GM23248 (cell line): ENCODE results near the gene SH3TC2. TPM values are rescaled to one million over a fixed set of nuclear protein-coding genes. Genes with fewer than 3 reads are reported as not detected.

Experiments used
- DNase-seq: peaks from one replicate; pipeline ENCODE4 v3.0.0-alpha.2; 2015
- H2AFZ ChIP-seq: fragments of 200-600 bp; sonication (generic); 2 replicates; pipeline ENCODE4 v1.6.1; 2016; ENCODE audit warnings: antibody characterized with exemption
- H3F3A ChIP-seq: fragments of 200-600 bp; sonication (generic); 2 replicates; pipeline ENCODE4 v1.6.1; 2016; ENCODE audit warnings: mild to moderate bottlenecking, antibody characterized with exemption, mixed run types; ENCODE audit not compliant: insufficient read depth
- H3K27ac ChIP-seq: fragments of 200-600 bp; sonication (generic); 2 replicates; pipeline ENCODE4 v1.5.1; 2016; ENCODE audit warnings: mild to moderate bottlenecking
- H3K27me3 ChIP-seq: fragments of 200-600 bp; sonication (generic); replicated peaks from 2 replicates; pipeline ENCODE4 v1.6.1; 2016; ENCODE audit warnings: mild to moderate bottlenecking; ENCODE audit not compliant: insufficient read depth
- H3K36me3 ChIP-seq: fragments of 200-600 bp; sonication (generic); 2 replicates; pipeline ENCODE4 v1.6.1; 2016; ENCODE audit warnings: low read depth, mild to moderate bottlenecking
- H3K4me1 ChIP-seq: fragments of 200-600 bp; sonication (generic); 2 replicates; pipeline ENCODE4 v1.6.1; 2016; ENCODE audit warnings: mild to moderate bottlenecking; ENCODE audit not compliant: insufficient read depth
- H3K4me2 ChIP-seq: fragments of 200-600 bp; sonication (generic); one replicate; pipeline ENCODE4 v1.6.1; 2016; ENCODE audit warnings: mild to moderate bottlenecking; ENCODE audit not compliant: unreplicated experiment
- H3K4me3 ChIP-seq: fragments of 200-600 bp; sonication (generic); 2 replicates; pipeline ENCODE4 v1.5.1; 2016; ENCODE audit warnings: mild to moderate bottlenecking
- H3K79me2 ChIP-seq: fragments of 200-600 bp; sonication (generic); 2 replicates; pipeline ENCODE4 v1.6.1; 2016; ENCODE audit warnings: mild to moderate bottlenecking; ENCODE audit not compliant: insufficient read depth
- H3K9ac ChIP-seq: fragments of 200-600 bp; sonication (generic); 2 replicates; pipeline ENCODE4 v1.6.1; 2016; ENCODE audit warnings: mild to moderate bottlenecking
- H3K9me2 ChIP-seq: fragments of 200-600 bp; sonication (generic); 2 replicates; pipeline ENCODE4 v1.6.1; 2016; ENCODE audit warnings: mixed run types, mild to moderate bottlenecking, moderate library complexity; ENCODE audit not compliant: insufficient read depth
- H3K9me3 ChIP-seq: fragments of 200-600 bp; sonication (generic); one replicate; pipeline ENCODE4 v1.6.1; 2017; ENCODE audit warnings: low read depth
- H4K20me1 ChIP-seq: fragments of 200-600 bp; sonication (generic); 2 replicates; pipeline ENCODE4 v1.6.0; 2016; ENCODE audit not compliant: insufficient read depth
- EZH2 ChIP-seq: fragments of 200-600 bp; sonication (generic); IDR thresholded peaks from 2 replicates; pipeline ENCODE4 v1.6.1; 2018; ENCODE audit warnings: antibody characterized with exemption, mild to moderate bottlenecking; ENCODE audit not compliant: insufficient read depth, poor library complexity, severe bottlenecking
- EZH2phosphoT487 ChIP-seq: fragments of 200-600 bp; sonication (generic); IDR thresholded peaks from 2 replicates; pipeline ENCODE4 v1.6.1; 2018; ENCODE audit warnings: antibody characterized with exemption, moderate library complexity, mild to moderate bottlenecking, low read depth; ENCODE audit not compliant: insufficient read depth
- WGBS, 2 experiments: methylation state at CpG; one replicate each; pipeline ENCODE4 v1.1.6; 2015 to 2017; ENCODE audit warnings: low lambda C conversion rate in 2 of 2, low coverage in 1 of 2; ENCODE audit errors: missing lambda C conversion rate in 2 of 2; 5-methylcytosine and 5-hydroxymethylcytosine counted together
- in situ Hi-C: fragments of 300-500 bp; cut with MboI; formaldehyde crosslinking; loops from 2 replicates; pipeline ENCODE4 v1.15.0; 2020
- polyA plus RNA-seq: library from polyadenylated mRNA; unstranded; fragments of >200 nt; fragmentation: Nextera tagmentation; extraction: Ambion mirVana; gene quantifications from 2 replicates; pipeline ENCODE4 v1.2.1, GENCODE V29; 2016
- total RNA-seq: library from RNA; depleted of rRNA; stranded (reverse); fragments of >200 nt; shearing (Covaris generic); gene quantifications from 2 replicates; pipeline ENCODE4 v1.2.3, GENCODE V29; 2014

The SH3TC2 gene
- total and polyA plus RNA-seq, 2 experiments from 2014 or later = 0.88 to 1.1 TPM

DNA sequence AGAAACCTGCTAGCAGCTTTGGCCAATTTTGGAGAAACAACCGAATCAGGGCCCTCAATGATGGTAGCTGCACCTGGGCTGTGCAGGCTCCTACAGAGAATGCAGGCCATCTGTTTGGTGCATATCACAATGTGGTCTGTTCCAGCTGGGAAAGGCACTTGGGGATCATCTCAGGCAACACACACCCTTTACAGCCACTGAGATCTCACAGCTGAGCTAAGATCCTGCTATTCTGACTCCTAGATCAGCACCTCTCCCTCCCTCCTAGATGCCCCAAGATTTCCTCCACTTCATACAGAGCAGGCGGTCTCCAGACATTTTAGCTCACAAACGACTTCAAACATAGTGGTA lies 100.7 kb downstream of the SH3TC2 start:
- no peak overlapping the region for H3K4me2 ChIP-seq
- H3K79me2 ChIP-seq = no peaks in the 10 kb centered on the region
- 80 to 87% methylated on average over 3 of the region's 3 CpGs for WGBS, 2 experiments
- DNase-seq = no peak
- H2AFZ ChIP-seq = no peak overlapping the region
- no peaks in the 10 kb centered on the region for H3K9me2 ChIP-seq
- H3K9ac ChIP-seq = no peak overlapping the region
- no peak overlapping the region for H3K27ac ChIP-seq
- TF ChIP-seq EZH2 (no peak), EZH2phosphoT487 (no peak)
- H3F3A ChIP-seq = peaks cover 4% of the 10 kb centered on the region; the same call in 1 of the 2 replicates
- no peaks in the 10 kb centered on the region for H3K36me3 ChIP-seq
- peaks cover 20% of the 10 kb centered on the region for H3K4me1 ChIP-seq
- no peaks in the 10 kb centered on the region; the same call in 1 of the 2 replicates for H3K27me3 ChIP-seq
- no peaks in the 10 kb centered on the region for H3K9me3 ChIP-seq
- no peak overlapping the region for H3K4me3 ChIP-seq
- no peaks in the 10 kb centered on the region for H4K20me1 ChIP-seq
- in situ Hi-C loops = no loop called here

DNA sequence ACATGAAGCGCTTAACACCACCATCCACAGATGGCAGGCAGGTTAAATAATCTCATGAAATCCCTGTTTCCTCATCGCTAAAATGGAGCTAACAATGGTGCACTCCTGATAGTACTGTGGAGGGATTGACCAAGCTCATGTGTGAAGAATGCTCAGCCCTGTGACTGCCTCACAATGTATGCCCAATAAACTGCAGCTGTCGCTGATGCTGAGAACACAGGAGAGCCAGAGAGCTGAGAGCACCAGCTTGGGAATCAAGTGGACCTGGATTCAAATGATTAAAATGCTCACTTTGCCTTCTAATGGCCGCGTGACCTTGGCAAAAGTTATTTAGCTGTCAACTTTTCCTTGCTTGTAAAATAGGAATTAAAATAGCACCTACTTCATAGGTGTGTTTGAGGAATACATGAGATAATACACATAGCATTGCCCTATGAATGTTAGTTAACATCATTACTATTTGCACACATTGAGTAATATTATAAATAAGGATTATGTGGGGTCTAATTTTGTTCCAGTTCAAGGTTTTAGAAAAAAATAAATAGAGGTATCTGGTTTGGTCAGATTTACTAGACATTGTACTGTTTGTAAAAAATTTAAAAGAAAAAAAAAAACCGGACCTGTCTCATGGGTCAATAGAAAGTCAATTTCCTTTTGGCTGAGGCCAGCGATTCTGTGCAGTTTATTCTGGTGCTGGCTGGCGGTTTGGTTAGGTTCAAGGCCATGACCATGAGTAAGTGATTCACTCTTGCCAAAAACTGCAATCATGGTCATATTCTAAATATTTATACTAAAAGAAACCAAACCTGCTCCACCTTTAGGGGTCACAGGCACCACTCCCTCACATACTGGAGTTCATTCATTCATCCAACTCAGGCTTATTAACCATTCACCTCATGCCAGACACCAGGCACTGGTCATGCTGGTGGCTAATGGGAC lies 101.3 kb downstream of the SH3TC2 start:
- in situ Hi-C loops = no loop called here
- Histone ChIP-seq H3K4me3 (no peak overlapping the region), H3K27ac (no peak overlapping the region), H3K79me2 (no peaks in the 10 kb centered on the region), H3K9me3 (no peaks in the 10 kb centered on the region), H3K9ac (no peak overlapping the region), H4K20me1 (no peaks in the 10 kb centered on the region), H3K4me1 (peaks cover 14% of the 10 kb centered on the region), H3K9me2 (no peaks in the 10 kb centered on the region), H3K27me3 (no peaks in the 10 kb centered on the region; the same call in 1 of the 2 replicates), H3K4me2 (no peak overlapping the region), H2AFZ (no peak overlapping the region), H3F3A (peaks cover 4% of the 10 kb centered on the region; the same call in 1 of the 2 replicates), H3K36me3 (no peaks in the 10 kb centered on the region)
- TF ChIP-seq EZH2 (no peak), EZH2phosphoT487 (no peak)
- 98 to 99% methylated on average over 8 of the region's 8 CpGs for WGBS, 2 experiments
- peak; percentile 13 for DNase-seq

DNA sequence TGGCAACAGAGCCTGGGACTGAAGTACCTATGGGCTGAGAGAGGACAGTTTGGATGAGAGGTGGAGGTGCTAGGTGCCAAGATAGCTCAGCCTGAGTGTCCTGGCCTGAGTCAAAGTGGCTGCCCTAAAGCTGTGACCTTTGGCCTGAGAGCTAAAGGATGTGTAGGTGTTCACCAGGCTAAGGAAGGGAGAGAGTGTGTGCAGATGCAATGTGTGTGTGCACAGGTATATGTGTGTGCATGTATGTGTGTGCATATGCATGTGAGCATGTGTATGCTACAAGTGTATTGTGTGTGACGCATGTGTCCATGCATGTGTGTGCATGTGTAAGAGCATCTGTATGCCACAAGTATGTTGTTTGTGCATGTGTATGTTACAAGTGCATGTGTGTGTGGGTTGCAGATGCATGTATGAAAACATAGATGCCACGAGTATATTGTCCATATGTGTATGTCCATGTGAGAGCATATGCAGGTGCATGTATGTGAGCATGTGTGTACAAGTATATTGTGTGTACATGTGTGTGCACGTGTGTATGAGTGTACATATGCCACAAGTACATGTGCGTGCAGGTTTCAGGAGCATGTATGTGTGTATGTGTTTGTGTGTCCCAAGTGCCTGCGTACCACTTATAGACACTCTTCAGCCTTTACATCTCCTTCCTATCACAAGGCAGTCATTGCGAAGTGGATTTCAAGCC lies 102.6 kb downstream of the SH3TC2 start:
- in situ Hi-C loops = no loop called here
- 92 to 93% methylated on average over 6 of the region's 6 CpGs for whole genome bisulfite sequencing, 2 experiments
- no peaks in the 10 kb centered on the region for H4K20me1 ChIP-seq
- no peak overlapping the region for H2AFZ ChIP-seq
- peaks cover 4% of the 10 kb centered on the region for H3K4me1 ChIP-seq
- no peaks in the 10 kb centered on the region for H3K79me2 ChIP-seq
- H3K36me3 ChIP-seq = no peaks in the 10 kb centered on the region
- H3K4me3 ChIP-seq = no peak overlapping the region
- H3K9me2 ChIP-seq = no peaks in the 10 kb centered on the region
- no peak for TF ChIP-seq EZH2phosphoT487
- no peak for TF ChIP-seq EZH2
- no peak overlapping the region for H3K9ac ChIP-seq
- no peak overlapping the region for H3K4me2 ChIP-seq
- DNase-seq = no peak
- no peak overlapping the region for H3K27ac ChIP-seq
- H3F3A ChIP-seq = no peaks in the 10 kb centered on the region
- H3K27me3 ChIP-seq = no peaks in the 10 kb centered on the region; the same call in 1 of the 2 replicates
- no peaks in the 10 kb centered on the region for H3K9me3 ChIP-seq

DNA sequence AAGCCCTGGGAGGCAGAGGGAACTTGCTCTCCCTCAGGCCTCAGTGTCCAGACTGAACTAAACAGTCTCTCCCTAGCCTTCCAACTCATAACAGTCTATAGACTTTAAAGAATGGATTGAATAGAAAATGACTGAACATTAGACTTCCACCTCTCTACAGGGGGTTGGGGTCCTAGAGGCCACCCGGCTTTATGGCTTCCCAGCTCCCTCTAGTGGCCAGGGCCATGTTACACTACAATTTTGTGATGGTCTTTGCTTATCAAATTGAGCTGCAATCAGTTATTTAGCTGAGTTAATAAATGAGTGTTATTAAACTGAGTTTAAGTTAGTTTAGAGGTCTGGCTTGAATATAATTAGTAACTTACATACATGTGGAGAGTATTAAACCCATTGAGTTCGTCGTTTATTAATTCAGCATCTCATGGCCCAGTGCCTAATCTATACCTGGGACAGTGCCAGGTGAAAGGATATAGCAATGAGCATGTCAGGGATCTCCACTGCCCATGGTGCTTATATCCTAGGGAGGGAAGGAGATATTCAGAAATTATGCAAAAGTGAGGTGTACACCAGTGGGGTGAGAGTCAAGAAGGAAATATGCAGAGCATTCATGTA lies 105.2 kb downstream of the SH3TC2 start:
- Histone ChIP-seq H3K9me2 (no peaks in the 10 kb centered on the region), H3K79me2 (no peaks in the 10 kb centered on the region), H3K36me3 (no peaks in the 10 kb centered on the region), H3K9ac (no peak overlapping the region), H3K4me3 (no peak overlapping the region), H3K27me3 (no peaks in the 10 kb centered on the region; the same call in 1 of the 2 replicates), H3F3A (no peaks in the 10 kb centered on the region), H4K20me1 (no peaks in the 10 kb centered on the region), H3K9me3 (no peaks in the 10 kb centered on the region), H3K27ac (no peak overlapping the region), H3K4me2 (no peak overlapping the region), H2AFZ (no peak overlapping the region), H3K4me1 (no peaks in the 10 kb centered on the region)
- DNase-seq = peak; percentile 58
- TF ChIP-seq EZH2 (no peak), EZH2phosphoT487 (no peak)
- in situ Hi-C loops = no loop called here
- 19 to 25% methylated on average over 3 of the region's 3 CpGs for WGBS, 2 experiments
